GM12878 (cell line): ENCODE measurements around the gene TRMO. TPM values are rescaled to one million over a fixed set of nuclear protein-coding genes. Genes with fewer than 3 reads are reported as not detected.
A peak's percentile ranks its signal among the peaks of the same experiment; 100 is the strongest.

Experiments used
- ATAC-seq: fragments of 200-7000 bp; cut with Tn5 transposase; 3 replicates; pipeline ENCODE4 v1.9.1; 2020; ENCODE audit warnings: mild to moderate bottlenecking, moderate library complexity
- BruUV-seq: library from RNA; stranded (reverse); fragments of 400-500 nt; replicated peaks from 2 replicates; lab custom pipeline; 2021; lab: Mats Ljungman, UMichigan
- CTCF ChIA-PET: fragments of 300-600 bp; sonication (Branson Sonifier 250); formaldehyde crosslinking; extraction: SDS; loops from one replicate; lab custom pipeline; 2021; ENCODE audit warnings: inconsistent platforms; lab: Yijun Ruan, JAX
- POLR2A ChIA-PET: fragments of 350-600 bp; formaldehyde crosslinking; extraction: SDS; loops from one replicate; lab custom pipeline; 2021; ENCODE audit warnings: inconsistent platforms; lab: Charles Lee
- RAD21 ChIA-PET: fragments of 300-600 bp; sonication (Branson Sonifier 250); formaldehyde crosslinking; loops from one replicate; lab custom pipeline; 2023; ENCODE audit warnings: antibody characterized with exemption; ENCODE audit not compliant: unreplicated experiment; lab: Charles Lee
- SMC1A ChIA-PET: fragments of 300-600 bp; sonication (Branson Sonifier 250); formaldehyde crosslinking; loops from one replicate; lab custom pipeline; 2023; ENCODE audit not compliant: unreplicated experiment, uncharacterized antibody; lab: Charles Lee
- DNase-seq: peaks from one replicate; pipeline ENCODE4 v3.0.0-alpha.2; 2011; ENCODE audit warnings: low read depth, low spot score
- FAIRE-seq: peaks from 3 replicates; lab custom pipeline; 2011; peaks lifted over from hg19 to GRCh38; lab: Jason Lieb, UNC
- H2AFZ ChIP-seq: 2 replicates; pipeline ENCODE4 v1.6.0; 2011; ENCODE audit warnings: low read depth, low read length, control low read depth; ENCODE audit not compliant: control insufficient read depth
- H3K27ac ChIP-seq: 2 replicates; pipeline ENCODE4 v1.5.1; 2011; ENCODE audit warnings: control low read depth; ENCODE audit not compliant: control insufficient read depth, insufficient read depth
- H3K27me3 ChIP-seq, 2 experiments: replicated peaks in 1 of 2; 2 replicates each; pipeline versions ENCODE4 v1.6.0 to v1.6.1; 2011; ENCODE audit warnings: low read length in 1 of 2; ENCODE audit not compliant: control insufficient read depth in 2 of 2, insufficient read depth in 2 of 2
- H3K36me3 ChIP-seq, 2 experiments: 2 replicates each; pipeline ENCODE4 v1.5.1; 2011; ENCODE audit warnings: low read length in 1 of 2; ENCODE audit not compliant: control insufficient read depth in 2 of 2, insufficient read depth in 2 of 2
- H3K4me1 ChIP-seq: 2 replicates; pipeline ENCODE4 v1.6.1; 2011; ENCODE audit warnings: mild to moderate bottlenecking, low read length, moderate library complexity, mixed read lengths; ENCODE audit not compliant: control insufficient read depth, insufficient read depth
- H3K4me2 ChIP-seq: 2 replicates; pipeline ENCODE4 v1.6.0; 2011; ENCODE audit warnings: control low read depth; ENCODE audit not compliant: control insufficient read depth, insufficient read depth
- H3K4me3 ChIP-seq: fragments of 200-600 bp; sonication (generic); 2 replicates; pipeline ENCODE4 v1.5.1; 2016
- H3K79me2 ChIP-seq: 2 replicates; pipeline ENCODE4 v1.6.0; 2011; ENCODE audit warnings: low read length; ENCODE audit not compliant: control insufficient read depth, insufficient read depth
- H3K9ac ChIP-seq: 2 replicates; pipeline ENCODE4 v1.8.0; 2011; ENCODE audit warnings: low read length, control low read depth, mixed read lengths; ENCODE audit not compliant: control insufficient read depth, insufficient read depth
- H3K9me3 ChIP-seq: replicated peaks from 3 replicates; pipeline ENCODE4 v1.5.1; 2011; ENCODE audit warnings: mild to moderate bottlenecking, low read length; ENCODE audit not compliant: control insufficient read depth, insufficient read depth
- H4K20me1 ChIP-seq: 2 replicates; pipeline ENCODE4 v1.6.0; 2011; ENCODE audit not compliant: control insufficient read depth, insufficient read depth
- CBFB ChIP-seq: IDR thresholded peaks from 2 replicates; pipeline ENCODE4 v1.6.1; 2016; ENCODE audit warnings: antibody characterized with exemption, low read depth
- EGR1 ChIP-seq, 2 experiments: IDR thresholded peaks; 1 replicate in 1 of 2; 2 replicates in 1 of 2; pipeline ENCODE4 v1.6.1; 2011 to 2012; ENCODE audit warnings: low read depth in 2 of 2, low read length in 2 of 2, borderline replicate concordance in 1 of 2, mild to moderate bottlenecking in 1 of 2, moderate library complexity in 1 of 2
- IRF5 ChIP-seq: fragments of 450-650 bp; IDR thresholded peaks from 2 replicates; pipeline ENCODE4 v1.6.1; 2017; ENCODE audit warnings: borderline replicate concordance
- KDM1A ChIP-seq: fragments of 200-600 bp; sonication (generic); IDR thresholded peaks from 2 replicates; pipeline ENCODE4 v1.6.1; 2016; ENCODE audit warnings: borderline replicate concordance
- LARP7 ChIP-seq: fragments of 450-650 bp; IDR thresholded peaks from 2 replicates; pipeline ENCODE4 v1.6.1; 2017; ENCODE audit warnings: mild to moderate bottlenecking
- NRF1 ChIP-seq: conservative IDR thresholded peaks from 2 replicates; pipeline ENCODE4 v1.6.1; 2011; ENCODE audit warnings: mild to moderate bottlenecking, low read depth, low read length, improper control_type of control experiment
- POLR2A ChIP-seq: IDR thresholded peaks from 2 replicates; pipeline ENCODE4 v1.6.1; 2011; ENCODE audit warnings: low read depth, mild to moderate bottlenecking, low read length
- SRF ChIP-seq, 2 experiments: IDR thresholded peaks; 2 replicates each; pipeline ENCODE4 v1.6.1; 2011; ENCODE audit warnings: low read depth in 2 of 2, low read length in 2 of 2, mild to moderate bottlenecking in 1 of 2, moderate library complexity in 1 of 2
- SUPT20H ChIP-seq: IDR thresholded peaks from 2 replicates; pipeline ENCODE4 v1.6.1; 2011; ENCODE audit warnings: low read depth, mild to moderate bottlenecking, low read length, moderate library complexity, borderline replicate concordance; ENCODE audit not compliant: control insufficient read depth
- SUZ12 ChIP-seq: fragments of 200-600 bp; sonication (generic); IDR thresholded peaks from one replicate; pipeline ENCODE4 v1.6.1; 2018; ENCODE audit warnings: antibody characterized with exemption, mild to moderate bottlenecking; ENCODE audit not compliant: unreplicated experiment
- TAF1 ChIP-seq: IDR thresholded peaks from 2 replicates; pipeline ENCODE4 v1.6.1; 2011; ENCODE audit warnings: mild to moderate bottlenecking, low read depth, low read length, borderline replicate concordance
- TARDBP ChIP-seq: IDR thresholded peaks from 2 replicates; pipeline ENCODE4 v1.6.1; 2016; ENCODE audit warnings: borderline replicate concordance
- TBL1XR1 ChIP-seq: IDR thresholded peaks from 2 replicates; pipeline ENCODE4 v1.6.1; 2012; ENCODE audit warnings: low read depth, low read length, improper control_type of control experiment
- ZBTB40 ChIP-seq: fragments of 450-650 bp; IDR thresholded peaks from 2 replicates; pipeline ENCODE4 v1.6.1; 2016; ENCODE audit warnings: mild to moderate bottlenecking, moderate library complexity, borderline replicate concordance
- ZNF622 ChIP-seq: fragments of 450-650 bp; IDR thresholded peaks from 2 replicates; pipeline ENCODE4 v1.6.1; 2017; ENCODE audit warnings: mild to moderate bottlenecking, inconsistent platforms
- ZNF687 ChIP-seq: fragments of 450-650 bp; IDR thresholded peaks from 2 replicates; pipeline ENCODE4 v1.6.1; 2017; ENCODE audit warnings: mild to moderate bottlenecking, moderate library complexity
- WGBS: methylation state at CpG from one replicate; pipeline ENCODE4 v1.1.6; 2016; ENCODE audit warnings: low lambda C conversion rate; ENCODE audit not compliant: insufficient replicate concordance, insufficient coverage; ENCODE audit errors: missing lambda C conversion rate; 5-methylcytosine and 5-hydroxymethylcytosine counted together
- in situ Hi-C: fragments of 300-500 bp; cut with MboI; formaldehyde crosslinking; loops from 9 replicates; pipeline ENCODE4 v1.14.3; 2018; ENCODE audit warnings: mixed read lengths
- intact Hi-C: fragments of 100-400 bp; cut with micrococcal nuclease; formaldehyde crosslinking; loops from one replicate; pipeline ENCODE4 v1.14.2; 2022; ENCODE audit not compliant: unreplicated experiment
- polyA plus RNA-seq, 11 experiments: library from polyadenylated mRNA; depleted of rRNA in 4 of 11; unstranded in 6 of 11; stranded (reverse) in 5 of 11; fragments of >200 nt; fragmentation: Nextera tagmentation in 4 of 11; fragmentation: Illumina TruSeq in 1 of 11; extraction: Ambion mirVana in 4 of 11; extraction: Trizol in 1 of 11; gene quantifications; 1 replicate in 1 of 11; 2 replicates in 10 of 11; pipeline versions ENCODE4 v1.2.1 to v1.2.3, GENCODE V29; 2011 to 2016; ENCODE audit warnings: inconsistent platforms in 2 of 11, missing spikeins in 2 of 11, low read depth in 1 of 11
- total RNA-seq, 4 experiments: library from RNA; depleted of rRNA in 3 of 4; stranded (reverse); fragments of >200 nt in 3 of 4; fragmentation: Illumina TruSeq in 1 of 4; extraction: Trizol in 1 of 4; gene quantifications; 2 replicates each; pipeline versions ENCODE4 v1.2.1 to v1.2.3, GENCODE V29; 2013 to 2021

The TRMO gene
- total and polyA plus RNA-seq, 10 of the 15 experiments (the other 5 are each of a cell fraction or from before 2014, with no cell fraction given): 5.8 to 23.6 (median 15.3) TPM

GRCh38 chr9:97906236-97906831 is 16.0 kb downstream of the TRMO start:
- Histone ChIP-seq H3K27ac (0 out of 2 replicates have a peak overlapping the region, but pooled peaks have one; percentile 29), H3K36me3 (peaks cover 2 to 7% of the 10 kb centered on the region in 2 experiments; a peak in 3 of 4 replicates), H3K9me3 (no peaks in the 10 kb centered on the region), H3K4me2 (no peak overlapping the region), H4K20me1 (no peaks in the 10 kb centered on the region), H3K4me1 (peaks cover 8% of the 10 kb centered on the region; the same call in 1 of the 2 replicates), H2AFZ (no peak overlapping the region), H3K4me3 (no peak overlapping the region), H3K27me3 (no peaks in the 10 kb centered on the region), H3K79me2 (peaks cover 2% of the 10 kb centered on the region), H3K9ac (no peak overlapping the region)
- ChIA-PET CTCF (interaction anchor here (0.6 to 2.1 kb wide), 5 partner anchors 8 to 349 kb away, joined by 3 to 6 read pairs (median 3); no protein-coding TSS in a partner anchor), SMC1A (no interaction called here), POLR2A (no interaction called here), RAD21 (no interaction called here)
- BruUV-seq: no TSS peak
- WGBS: 76% methylated on average over 7 of the region's 12 CpGs
- DNase-seq (no peak), ATAC-seq (peak; percentile 30), FAIRE-seq (no peak)
- in situ Hi-C loops (no loop called here), intact Hi-C loops (no loop called here)
- TF ChIP-seq NRF1 (no peak), TAF1 (no peak), CBFB (no peak), IRF5 (no peak), LARP7 (no peak), SUPT20H (no peak), KDM1A (no peak), SUZ12 (no peak), ZBTB40 (no peak), SRF (IDR thresholded peaks at IDR 0.05; ENCODE audit: low read depth in 2 of 2, low read length in 2 of 2) (no peak), TBL1XR1 (no peak), TARDBP (no peak), ZNF622 (no peak), EGR1 (IDR thresholded peaks at IDR 0.05; ENCODE audit: borderline replicate concordance in 1 of 2, low read depth in 2 of 2, low read length in 2 of 2) (no peak), POLR2A (no peak), ZNF687 (no peak)
